GM12878 (cell line): Measurements from ENCODE around the gene TRPC3. TPM values are rescaled to one million over a fixed set of nuclear protein-coding genes. Genes with fewer than 3 reads are reported as not detected.

Experiments used
- CREB1 ChIP-seq: IDR thresholded peaks from 2 replicates; pipeline ENCODE4 v1.6.1; 2012; ENCODE audit warnings: low read depth, mild to moderate bottlenecking, inconsistent platforms
- CREM ChIP-seq: IDR thresholded peaks from 2 replicates; pipeline ENCODE4 v1.6.1; 2014; ENCODE audit warnings: antibody characterized with exemption, low read depth
- ETV6 ChIP-seq, 2 experiments: fragments of 450-650 bp in 1 of 2; IDR thresholded peaks in 1 of 2; conservative IDR thresholded peaks in 1 of 2; 2 replicates each; pipeline ENCODE4 v1.6.1; 2014; ENCODE audit warnings: antibody characterized with exemption in 1 of 2, borderline replicate concordance in 1 of 2, low read depth in 1 of 2, mild to moderate bottlenecking in 1 of 2, moderate library complexity in 1 of 2
- HCFC1 ChIP-seq: fragments of 150-350 bp; IDR thresholded peaks from 2 replicates; pipeline ENCODE4 v1.6.1; 2014; ENCODE audit warnings: low read length
- KLF5 ChIP-seq: fragments of 450-650 bp; IDR thresholded peaks from 2 replicates; pipeline ENCODE4 v1.6.1; 2014; ENCODE audit warnings: mild to moderate bottlenecking; ENCODE audit not compliant: partially characterized antibody
- MTA2 ChIP-seq: fragments of 450-650 bp; IDR thresholded peaks from 2 replicates; pipeline ENCODE4 v1.6.1; 2016; ENCODE audit warnings: low read depth, mild to moderate bottlenecking, moderate library complexity
- MYC ChIP-seq: IDR thresholded peaks from 2 replicates; pipeline ENCODE4 v1.6.1; 2011; ENCODE audit warnings: mild to moderate bottlenecking, low read length, moderate library complexity, inconsistent platforms; ENCODE audit not compliant: insufficient read depth, insufficient replicate concordance, insufficient read length, severe bottlenecking
- NFYA ChIP-seq: IDR thresholded peaks from 2 replicates; pipeline ENCODE4 v1.6.1; 2011; ENCODE audit warnings: low read depth, mild to moderate bottlenecking, low read length, improper control_type of control experiment, borderline replicate concordance
- NR2C1 ChIP-seq: fragments of 450-650 bp; IDR thresholded peaks from 2 replicates; pipeline ENCODE4 v1.6.1; 2017; ENCODE audit warnings: antibody characterized with exemption, mild to moderate bottlenecking, moderate library complexity
- NRF1 ChIP-seq: conservative IDR thresholded peaks from 2 replicates; pipeline ENCODE4 v1.6.1; 2011; ENCODE audit warnings: mild to moderate bottlenecking, low read depth, low read length, improper control_type of control experiment
- POLR2AphosphoS2 ChIP-seq: IDR thresholded peaks from 2 replicates; pipeline ENCODE4 v1.6.1; 2011; ENCODE audit warnings: low read depth, mild to moderate bottlenecking, low read length, improper control_type of control experiment, moderate library complexity
- POU2F2 ChIP-seq: IDR thresholded peaks from 3 replicates; pipeline ENCODE4 v1.6.1; 2011; ENCODE audit warnings: low read depth, mild to moderate bottlenecking, low read length, borderline replicate concordance
- SIN3A ChIP-seq: IDR thresholded peaks from 2 replicates; pipeline ENCODE4 v1.6.1; 2012; ENCODE audit warnings: low read depth, low read length, improper control_type of control experiment
- SUZ12 ChIP-seq: fragments of 200-600 bp; sonication (generic); IDR thresholded peaks from one replicate; pipeline ENCODE4 v1.6.1; 2018; ENCODE audit warnings: antibody characterized with exemption, mild to moderate bottlenecking; ENCODE audit not compliant: unreplicated experiment
- TARDBP ChIP-seq: IDR thresholded peaks from 2 replicates; pipeline ENCODE4 v1.6.1; 2016; ENCODE audit warnings: borderline replicate concordance
- ZZZ3 ChIP-seq: IDR thresholded peaks from 2 replicates; pipeline ENCODE4 v1.6.1; 2011; ENCODE audit warnings: low read depth; ENCODE audit not compliant: control insufficient read depth, insufficient read length
- polyA plus RNA-seq, 11 experiments: library from polyadenylated mRNA; depleted of rRNA in 4 of 11; unstranded in 6 of 11; stranded (reverse) in 5 of 11; fragments of >200 nt; fragmentation: Nextera tagmentation in 4 of 11; fragmentation: Illumina TruSeq in 1 of 11; extraction: Ambion mirVana in 4 of 11; extraction: Trizol in 1 of 11; gene quantifications; 1 replicate in 1 of 11; 2 replicates in 10 of 11; pipeline versions ENCODE4 v1.2.1 to v1.2.3, GENCODE V29; 2011 to 2016; ENCODE audit warnings: inconsistent platforms in 2 of 11, missing spikeins in 2 of 11, low read depth in 1 of 11
- total RNA-seq, 4 experiments: library from RNA; depleted of rRNA in 3 of 4; stranded (reverse); fragments of >200 nt in 3 of 4; fragmentation: Illumina TruSeq in 1 of 4; extraction: Trizol in 1 of 4; gene quantifications; 2 replicates each; pipeline versions ENCODE4 v1.2.1 to v1.2.3, GENCODE V29; 2013 to 2021
- TF ChIP-seq, protein P1 (sequence below): fragments of 450-650 bp; IDR thresholded peaks from 2 replicates; pipeline ENCODE4 v1.6.1; 2017; ENCODE audit warnings: antibody characterized with exemption, mild to moderate bottlenecking, moderate library complexity
- TF ChIP-seq, protein P2 (sequence below): fragments of 450-650 bp; conservative IDR thresholded peaks from 2 replicates; pipeline ENCODE4 v1.6.1; 2017; ENCODE audit warnings: mild to moderate bottlenecking, moderate library complexity
- TF ChIP-seq, protein P3 (sequence below): fragments of 450-650 bp; IDR thresholded peaks from 2 replicates; pipeline ENCODE4 v1.6.1; 2014; ENCODE audit warnings: mild to moderate bottlenecking
- TF ChIP-seq, protein P4 (sequence below): fragments of 450-650 bp; IDR thresholded peaks from 2 replicates; pipeline ENCODE4 v1.6.1; 2018; ENCODE audit warnings: borderline replicate concordance, mild to moderate bottlenecking; ENCODE audit not compliant: partially characterized antibody

The TRPC3 gene
- total and polyA plus RNA-seq, 10 of the 15 experiments (the other 5 are each of a cell fraction or from before 2014, with no cell fraction given): not detected

DNA sequence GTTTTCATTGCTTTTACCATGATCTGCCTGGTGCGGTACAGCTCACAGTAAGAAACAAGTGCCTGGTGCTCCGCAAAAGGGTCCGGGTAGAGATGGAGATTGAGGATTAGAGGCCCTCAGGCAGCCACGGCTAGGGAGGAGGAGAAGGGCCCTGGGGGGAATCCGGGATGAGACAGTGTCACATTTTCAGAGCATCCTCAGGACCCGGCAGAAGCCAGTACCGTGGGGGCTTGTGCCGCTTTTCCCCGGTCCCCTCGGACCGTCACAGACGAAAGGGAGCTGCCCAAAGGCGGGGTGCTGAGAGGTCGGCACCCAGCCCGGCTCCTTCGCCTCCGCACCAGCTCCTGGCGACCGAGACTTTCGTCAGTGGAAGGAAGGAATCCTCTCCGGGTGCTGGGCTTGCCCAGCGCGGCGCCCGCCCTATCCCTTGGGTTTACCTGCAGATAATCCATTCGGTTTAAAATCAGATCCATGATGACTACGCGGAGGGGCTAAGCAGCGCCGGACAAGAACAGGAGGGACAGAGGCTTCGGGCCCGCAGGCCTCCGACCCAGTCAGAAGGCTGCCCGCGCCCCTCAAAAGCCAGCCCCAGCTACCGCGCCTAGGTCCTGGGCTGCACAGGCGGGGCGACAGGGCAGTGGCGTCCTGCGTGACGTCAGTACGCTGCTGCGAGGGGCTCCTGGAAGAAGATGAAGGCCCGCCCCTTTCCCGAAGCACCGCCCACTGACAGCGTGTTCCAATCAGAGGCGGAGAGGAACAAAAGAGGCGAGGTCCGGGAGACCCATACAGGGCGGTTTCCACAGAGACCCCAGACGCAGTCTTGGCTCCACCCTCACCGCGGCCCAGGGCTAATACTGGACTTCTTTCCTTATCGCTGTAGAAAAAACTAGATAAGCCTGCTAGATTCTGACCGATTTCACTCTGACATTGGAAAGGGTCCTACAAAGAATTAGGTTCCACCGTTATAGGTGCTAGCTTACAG is 81.7 kb downstream of the TRPC3 start, which contains the start of gene BBS7 (continued):
- TF ChIP-seq, protein P1, sequence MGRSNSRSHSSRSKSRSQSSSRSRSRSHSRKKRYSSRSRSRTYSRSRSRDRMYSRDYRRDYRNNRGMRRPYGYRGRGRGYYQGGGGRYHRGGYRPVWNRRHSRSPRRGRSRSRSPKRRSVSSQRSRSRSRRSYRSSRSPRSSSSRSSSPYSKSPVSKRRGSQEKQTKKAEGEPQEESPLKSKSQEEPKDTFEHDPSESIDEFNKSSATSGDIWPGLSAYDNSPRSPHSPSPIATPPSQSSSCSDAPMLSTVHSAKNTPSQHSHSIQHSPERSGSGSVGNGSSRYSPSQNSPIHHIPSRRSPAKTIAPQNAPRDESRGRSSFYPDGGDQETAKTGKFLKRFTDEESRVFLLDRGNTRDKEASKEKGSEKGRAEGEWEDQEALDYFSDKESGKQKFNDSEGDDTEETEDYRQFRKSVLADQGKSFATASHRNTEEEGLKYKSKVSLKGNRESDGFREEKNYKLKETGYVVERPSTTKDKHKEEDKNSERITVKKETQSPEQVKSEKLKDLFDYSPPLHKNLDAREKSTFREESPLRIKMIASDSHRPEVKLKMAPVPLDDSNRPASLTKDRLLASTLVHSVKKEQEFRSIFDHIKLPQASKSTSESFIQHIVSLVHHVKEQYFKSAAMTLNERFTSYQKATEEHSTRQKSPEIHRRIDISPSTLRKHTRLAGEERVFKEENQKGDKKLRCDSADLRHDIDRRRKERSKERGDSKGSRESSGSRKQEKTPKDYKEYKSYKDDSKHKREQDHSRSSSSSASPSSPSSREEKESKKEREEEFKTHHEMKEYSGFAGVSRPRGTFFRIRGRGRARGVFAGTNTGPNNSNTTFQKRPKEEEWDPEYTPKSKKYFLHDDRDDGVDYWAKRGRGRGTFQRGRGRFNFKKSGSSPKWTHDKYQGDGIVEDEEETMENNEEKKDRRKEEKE: no peak
- TF ChIP-seq NRF1: no peak
- TF ChIP-seq, protein P2, sequence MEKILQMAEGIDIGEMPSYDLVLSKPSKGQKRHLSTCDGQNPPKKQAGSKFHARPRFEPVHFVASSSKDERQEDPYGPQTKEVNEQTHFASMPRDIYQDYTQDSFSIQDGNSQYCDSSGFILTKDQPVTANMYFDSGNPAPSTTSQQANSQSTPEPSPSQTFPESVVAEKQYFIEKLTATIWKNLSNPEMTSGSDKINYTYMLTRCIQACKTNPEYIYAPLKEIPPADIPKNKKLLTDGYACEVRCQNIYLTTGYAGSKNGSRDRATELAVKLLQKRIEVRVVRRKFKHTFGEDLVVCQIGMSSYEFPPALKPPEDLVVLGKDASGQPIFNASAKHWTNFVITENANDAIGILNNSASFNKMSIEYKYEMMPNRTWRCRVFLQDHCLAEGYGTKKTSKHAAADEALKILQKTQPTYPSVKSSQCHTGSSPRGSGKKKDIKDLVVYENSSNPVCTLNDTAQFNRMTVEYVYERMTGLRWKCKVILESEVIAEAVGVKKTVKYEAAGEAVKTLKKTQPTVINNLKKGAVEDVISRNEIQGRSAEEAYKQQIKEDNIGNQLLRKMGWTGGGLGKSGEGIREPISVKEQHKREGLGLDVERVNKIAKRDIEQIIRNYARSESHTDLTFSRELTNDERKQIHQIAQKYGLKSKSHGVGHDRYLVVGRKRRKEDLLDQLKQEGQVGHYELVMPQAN: peak; percentile 42; the same call in 1 of the 2 replicates
- TF ChIP-seq, protein P3, sequence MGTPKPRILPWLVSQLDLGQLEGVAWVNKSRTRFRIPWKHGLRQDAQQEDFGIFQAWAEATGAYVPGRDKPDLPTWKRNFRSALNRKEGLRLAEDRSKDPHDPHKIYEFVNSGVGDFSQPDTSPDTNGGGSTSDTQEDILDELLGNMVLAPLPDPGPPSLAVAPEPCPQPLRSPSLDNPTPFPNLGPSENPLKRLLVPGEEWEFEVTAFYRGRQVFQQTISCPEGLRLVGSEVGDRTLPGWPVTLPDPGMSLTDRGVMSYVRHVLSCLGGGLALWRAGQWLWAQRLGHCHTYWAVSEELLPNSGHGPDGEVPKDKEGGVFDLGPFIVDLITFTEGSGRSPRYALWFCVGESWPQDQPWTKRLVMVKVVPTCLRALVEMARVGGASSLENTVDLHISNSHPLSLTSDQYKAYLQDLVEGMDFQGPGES: no peak
- TF ChIP-seq CREM: peak; percentile 93
- TF ChIP-seq ZZZ3: no peak
- peak; percentile 93 for TF ChIP-seq CREB1
- TF ChIP-seq SIN3A: no peak
- TF ChIP-seq, protein P4, sequence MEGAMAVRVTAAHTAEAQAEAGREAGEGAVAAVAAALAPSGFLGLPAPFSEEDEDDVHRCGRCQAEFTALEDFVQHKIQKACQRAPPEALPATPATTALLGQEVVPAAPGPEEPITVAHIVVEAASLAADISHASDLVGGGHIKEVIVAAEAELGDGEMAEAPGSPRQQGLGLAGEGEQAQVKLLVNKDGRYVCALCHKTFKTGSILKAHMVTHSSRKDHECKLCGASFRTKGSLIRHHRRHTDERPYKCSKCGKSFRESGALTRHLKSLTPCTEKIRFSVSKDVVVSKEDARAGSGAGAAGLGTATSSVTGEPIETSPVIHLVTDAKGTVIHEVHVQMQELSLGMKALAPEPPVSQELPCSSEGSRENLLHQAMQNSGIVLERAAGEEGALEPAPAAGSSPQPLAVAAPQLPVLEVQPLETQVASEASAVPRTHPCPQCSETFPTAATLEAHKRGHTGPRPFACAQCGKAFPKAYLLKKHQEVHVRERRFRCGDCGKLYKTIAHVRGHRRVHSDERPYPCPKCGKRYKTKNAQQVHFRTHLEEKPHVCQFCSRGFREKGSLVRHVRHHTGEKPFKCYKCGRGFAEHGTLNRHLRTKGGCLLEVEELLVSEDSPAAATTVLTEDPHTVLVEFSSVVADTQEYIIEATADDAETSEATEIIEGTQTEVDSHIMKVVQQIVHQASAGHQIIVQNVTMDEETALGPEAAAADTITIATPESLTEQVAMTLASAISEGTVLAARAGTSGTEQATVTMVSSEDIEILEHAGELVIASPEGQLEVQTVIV: no peak
- no peak for TF ChIP-seq NR2C1
- no peak for TF ChIP-seq TARDBP
- no peak for TF ChIP-seq SUZ12
- TF ChIP-seq HCFC1: no peak
- no peak for TF ChIP-seq KLF5
- no peak for TF ChIP-seq MYC
- TF ChIP-seq ETV6 (conservative IDR thresholded peaks at IDR 0.05 in 1 of 2, IDR thresholded peaks at IDR 0.05 in 1 of 2; ENCODE audit: borderline replicate concordance in 1 of 2, low read depth in 1 of 2): no peak
- no peak for TF ChIP-seq NFYA
- TF ChIP-seq POU2F2: no peak
- TF ChIP-seq POLR2AphosphoS2: 0 out of 2 replicates have a peak, but pooled peaks have one; percentile 65
- TF ChIP-seq MTA2: no peak
